ENCODE data around the gene NGF. TPM values are rescaled to one million over a fixed set of nuclear protein-coding genes. Genes with fewer than 3 reads are reported as not detected.

Gene NGF
- total and polyA plus RNA-seq, 2 of the 8 experiments (the other 6 are each of a cell fraction or from before 2014, with no cell fraction given): 1.6 TPM; not detected in 1

GRCh38 chr1:115257591-115257990 is 80.5 kb downstream of the NGF start:
- no peak for FAIRE-seq
- TF ChIP-seq RAD21 (IDR thresholded peaks at IDR 0.05 in 1 of 2, conservative IDR thresholded peaks at IDR 0.05 in 1 of 2; ENCODE audit: low read depth in 2 of 2, low read length in 2 of 2) (no peak), JUN (IDR thresholded peaks at IDR 0.05; ENCODE audit: low read depth, low read length) (no peak), TAF7 (optimal IDR thresholded peaks at IDR 0.05; ENCODE audit: borderline replicate concordance, low read depth, low read length) (no peak), NRF1 (IDR thresholded peaks at IDR 0.05; ENCODE audit: low read depth, low read length) (no peak), EGR1 (IDR thresholded peaks at IDR 0.05; ENCODE audit: borderline replicate concordance, low read depth, low read length) (no peak), ATF2 (IDR thresholded peaks at IDR 0.05; ENCODE audit: low read length) (no peak), USF2 (IDR thresholded peaks at IDR 0.05; ENCODE audit: low read length) (no peak), KDM5A (IDR thresholded peaks at IDR 0.05; ENCODE audit: low read length) (no peak), CHD2 (IDR thresholded peaks at IDR 0.05; ENCODE audit: low read length) (no peak), HDAC2 (IDR thresholded peaks at IDR 0.05; ENCODE audit: borderline replicate concordance in 1 of 2, low read depth in 2 of 2, low read length in 2 of 2) (no peak), YY1 (IDR thresholded peaks at IDR 0.05; ENCODE audit: low read depth, low read length) (no peak), SP4 (IDR thresholded peaks at IDR 0.05; ENCODE audit: low read length) (no peak), CBX5 (IDR thresholded peaks at IDR 0.05; ENCODE audit: low read depth, low read length) (no peak)

More at GRCh38 chr1:115257591-115257990, 80.5 kb downstream of the NGF start:
- no peak for DNase-seq (ENCODE audit: low read depth in 1 of 2, low spot score in 2 of 2)
- H3K79me2 ChIP-seq (ENCODE audit: control insufficient read depth in 1 of 2, insufficient read depth in 2 of 2, low read length in 2 of 2): no peaks in the 10 kb centered on the region
- H3K27ac ChIP-seq (ENCODE audit: low read depth, low read length): no peak overlapping the region
- no peak overlapping the region for H3K9ac ChIP-seq (replicated peaks in 1 of 4; ENCODE audit: extremely low read depth in 1 of 4, low read depth in 3 of 4, low read length in 3 of 4)
- no peak overlapping the region for H2AK5ac ChIP-seq (ENCODE audit: low read depth, low read length)
- H3K23ac ChIP-seq (ENCODE audit: insufficient read length): no peak overlapping the region
- no peak overlapping the region for H2AFZ ChIP-seq (ENCODE audit: low read length)
- no peak overlapping the region for H2BK15ac ChIP-seq (ENCODE audit: low read length)
- H4K20me1 ChIP-seq (replicated peaks in 1 of 2; ENCODE audit: control insufficient read depth in 1 of 2, insufficient read depth in 2 of 2, low read length in 2 of 2): no peaks in the 10 kb centered on the region
- H3K14ac ChIP-seq (ENCODE audit: insufficient read length): no peak overlapping the region
- ChIA-PET CTCF (ENCODE audit: partially characterized antibody) (no interaction called here), POLR2A (ENCODE audit: partially characterized antibody) (no interaction called here)
- no peak overlapping the region for H3K4me3 ChIP-seq (ENCODE audit: extremely low read depth in 1 of 4, insufficient read depth in 2 of 4, low read depth in 3 of 4, low read length in 4 of 4)
- H3K18ac ChIP-seq (ENCODE audit: extremely low read depth, low read length): no peak overlapping the region
- no peak overlapping the region for H4K91ac ChIP-seq (replicated peaks; ENCODE audit: insufficient read length, low read length)
- H2BK12ac ChIP-seq (ENCODE audit: low read depth, low read length): no peak overlapping the region
- H2BK5ac ChIP-seq (ENCODE audit: low read depth, low read length): no peak overlapping the region
- H3K79me1 ChIP-seq (ENCODE audit: low read depth, low read length): no peaks in the 10 kb centered on the region
- no peak overlapping the region for H4K8ac ChIP-seq (ENCODE audit: extremely low read depth, insufficient read depth, low read length)
- H3K36me3 ChIP-seq (ENCODE audit: control insufficient read depth in 2 of 4, insufficient read depth in 4 of 4, low read length in 3 of 4): no peaks in the 10 kb centered on the region
- H3K27me3 ChIP-seq (replicated peaks in 1 of 4; ENCODE audit: control insufficient read depth in 3 of 4, extremely low read depth in 1 of 4, insufficient read depth in 3 of 4, low read length in 3 of 4): no peaks in the 10 kb centered on the region
- no peak overlapping the region for H2BK20ac ChIP-seq (ENCODE audit: low read length)
- peaks cover 13 to 14% of the 10 kb centered on the region in 2 experiments for H3K9me3 ChIP-seq (ENCODE audit: insufficient read depth in 2 of 2, low read depth in 1 of 2, low read length in 1 of 2)
- H3K4me2 ChIP-seq (ENCODE audit: insufficient read depth in 1 of 2, low read depth in 2 of 2, low read length in 2 of 2): no peak overlapping the region
- H3K4me1 ChIP-seq (replicated peaks in 1 of 4; ENCODE audit: control insufficient read depth in 3 of 4, insufficient read depth in 4 of 4, low read length in 3 of 4): no peaks in the 10 kb centered on the region
- no peaks in the 10 kb centered on the region for H3K23me2 ChIP-seq (ENCODE audit: low read depth, low read length)
- no peak overlapping the region for H3K4ac ChIP-seq (replicated peaks; ENCODE audit: insufficient read length, low read depth, low read length)
- no peak overlapping the region for H2BK120ac ChIP-seq (replicated peaks; ENCODE audit: low read depth, low read length)
- no peak overlapping the region for H3K56ac ChIP-seq (replicated peaks; ENCODE audit: insufficient read length, low read depth, low read length)
- no peak overlapping the region for H4K5ac ChIP-seq (ENCODE audit: insufficient read length, low read depth, low read length)

Measured in H1 (cell line).